HepG2 (cell line): ENCODE data around the gene PPARA. TPM values are rescaled to one million over a fixed set of nuclear protein-coding genes. Genes with fewer than 3 reads are reported as not detected.

ENCODE experiments used
- ARID5B ChIP-seq: IDR thresholded peaks from 2 replicates; pipeline ENCODE4 v1.4.0; 2020; ENCODE audit warnings: mild to moderate bottlenecking, missing genetic modification reagents
- BRD4 ChIP-seq: sonication (generic); formaldehyde crosslinking; IDR thresholded peaks from 2 replicates; pipeline ENCODE4 v1.4.0; 2020; ENCODE audit warnings: missing genetic modification reagents
- DDIT3 ChIP-seq: sonication (generic); formaldehyde crosslinking; IDR thresholded peaks from 2 replicates; pipeline ENCODE4 v1.4.0; 2020; ENCODE audit warnings: mild to moderate bottlenecking, missing genetic modification reagents
- MEIS1 ChIP-seq: sonication (generic); formaldehyde crosslinking; IDR thresholded peaks from 2 replicates; pipeline ENCODE4 v1.9.0; 2021; ENCODE audit warnings: mild to moderate bottlenecking, missing genetic modification reagents, moderate library complexity, borderline replicate concordance
- SOX6 ChIP-seq, 2 experiments: fragments of 450-650 bp in 1 of 2; sonication (generic) in 1 of 2; formaldehyde crosslinking in 1 of 2; IDR thresholded peaks; 2 replicates each; pipeline versions ENCODE4 v1.4.0 to v1.6.1; 2017 to 2020; ENCODE audit warnings: antibody characterized with exemption in 1 of 2, mild to moderate bottlenecking in 1 of 2, missing genetic modification reagents in 1 of 2
- SP5 ChIP-seq: IDR thresholded peaks from 2 replicates; pipeline ENCODE4 v1.6.1; 2016; ENCODE audit warnings: low read depth, borderline replicate concordance
- UBTF ChIP-seq: sonication (generic); formaldehyde crosslinking; IDR thresholded peaks from 2 replicates; pipeline ENCODE4 v1.4.0; 2020; ENCODE audit warnings: mild to moderate bottlenecking, missing genetic modification reagents
- ZBTB10 ChIP-seq: sonication (generic); formaldehyde crosslinking; IDR thresholded peaks from 2 replicates; pipeline ENCODE4 v1.4.0; 2020; ENCODE audit warnings: missing genetic modification reagents, borderline replicate concordance
- ZFP62 ChIP-seq: sonication (generic); formaldehyde crosslinking; IDR thresholded peaks from 2 replicates; pipeline ENCODE4 v1.4.0; 2020; ENCODE audit warnings: missing genetic modification reagents
- ZFP82 ChIP-seq: sonication (generic); formaldehyde crosslinking; IDR thresholded peaks from 2 replicates; pipeline ENCODE4 v1.5.1; 2020; ENCODE audit warnings: mild to moderate bottlenecking, missing genetic modification reagents, borderline replicate concordance
- ZNF30 ChIP-seq: sonication (generic); formaldehyde crosslinking; IDR thresholded peaks from 2 replicates; pipeline ENCODE4 v1.5.0; 2020; ENCODE audit warnings: mild to moderate bottlenecking, missing genetic modification reagents
- ZNF496 ChIP-seq: sonication (generic); formaldehyde crosslinking; IDR thresholded peaks from 2 replicates; pipeline ENCODE4 v1.8.1; 2023; ENCODE audit warnings: mild to moderate bottlenecking, moderate library complexity, missing genetic modification reagents; ENCODE audit not compliant: insufficient replicate concordance
- ZNF572 ChIP-seq: sonication (generic); formaldehyde crosslinking; IDR thresholded peaks from 2 replicates; pipeline ENCODE4 v1.5.1; 2020; ENCODE audit warnings: mild to moderate bottlenecking, missing genetic modification reagents
- ZNF674 ChIP-seq: sonication (generic); formaldehyde crosslinking; IDR thresholded peaks from 2 replicates; pipeline ENCODE4 v1.5.0; 2020; ENCODE audit warnings: low read depth, mild to moderate bottlenecking, missing genetic modification reagents
- polyA plus RNA-seq, 8 experiments: library from polyadenylated mRNA; depleted of rRNA in 3 of 8; stranded (reverse) in 7 of 8; unstranded in 1 of 8; fragments of >200 nt; fragmentation: Illumina TruSeq in 4 of 8; extraction: Trizol in 4 of 8; gene quantifications; 2 replicates each; pipeline versions ENCODE4 v1.2.1 to v1.2.3, GENCODE V29; 2011 to 2016; ENCODE audit warnings: low read depth in 4 of 8, missing spikeins in 1 of 8, mixed read lengths in 1 of 8; ENCODE audit not compliant: insufficient read depth in 1 of 8
- total RNA-seq, 5 experiments: library from RNA; depleted of rRNA; stranded (reverse); fragments of >200 nt; fragmentation: Illumina TruSeq; extraction: Trizol; gene quantifications; 2 replicates each; pipeline ENCODE4 v1.2.3, GENCODE V29; 2016; ENCODE audit warnings: low read depth in 1 of 5

PPARA gene
- total and polyA plus RNA-seq, 2 of the 13 experiments (the other 11 are each of a cell fraction or from before 2014, with no cell fraction given): 18.2 to 24.7 TPM

- no peak for TF ChIP-seq MEIS1 (CRISPR knock-in tag)
- no peak for TF ChIP-seq ZNF674
- no peak for TF ChIP-seq ZNF496 (CRISPR knock-in tag)
- TF ChIP-seq ZFP82 (CRISPR knock-in tag): no peak
- peak; percentile 72 for TF ChIP-seq UBTF (CRISPR knock-in tag)
- no peak for TF ChIP-seq ZFP62 (CRISPR knock-in tag)
- no peak for TF ChIP-seq ARID5B
- TF ChIP-seq SOX6 (IDR thresholded peaks at IDR 0.05): no peak
- TF ChIP-seq SOX6 (CRISPR knock-in tag; IDR thresholded peaks at IDR 0.05): peak; percentile 36; the same call in 1 of the 2 replicates
- TF ChIP-seq DDIT3 (CRISPR knock-in tag): no peak
- no peak for TF ChIP-seq ZBTB10 (CRISPR knock-in tag)
- TF ChIP-seq SP5: 0 out of 2 replicates have a peak, but pooled peaks have one; percentile 57
- TF ChIP-seq ZNF30 (CRISPR knock-in tag): no peak
- TF ChIP-seq ZNF572 (CRISPR knock-in tag): 0 out of 2 replicates have a peak, but pooled peaks have one; percentile 43
- no peak for TF ChIP-seq BRD4 (CRISPR knock-in tag)
Measured at GRCh38 chr22:46139895-46140350, 10.4 kb upstream of the PPARA start (continued).
